PC-3 (cell line): ENCODE results near the gene ACER2.

Source experiments
- CTCF ChIP-seq: fragments of 300-600 bp; sonication (generic); conservative IDR thresholded peaks from 2 replicates; pipeline ENCODE4 v1.5.1; 2017; ENCODE audit warnings: antibody characterized with exemption, low read depth, mild to moderate bottlenecking, low read length
- EZH2 ChIP-seq: fragments of 300-600 bp; sonication (generic); IDR thresholded peaks from one replicate; pipeline ENCODE4 v1.6.1; 2017; ENCODE audit warnings: antibody characterized with exemption, mild to moderate bottlenecking, low read length; ENCODE audit not compliant: unreplicated experiment
- EZH2phosphoT487 ChIP-seq: fragments of 300-600 bp; sonication (generic); IDR thresholded peaks from 2 replicates; pipeline ENCODE4 v1.6.1; 2018; ENCODE audit warnings: mild to moderate bottlenecking, antibody characterized with exemption, low read length, borderline replicate concordance

- TF ChIP-seq CTCF (no peak), EZH2 (no peak), EZH2phosphoT487 (no peak)
Measured at GRCh38 chr9:19466280-19466639, 57.5 kb downstream of the ACER2 start.
